WTC11 (cell line): ENCODE data around the gene PSMB11. TPM values are rescaled to one million over a fixed set of nuclear protein-coding genes. Genes with fewer than 3 reads are reported as not detected.
"Not testable (repeated sequence)": the region's sequence is repeated elsewhere in the genome, so short reads cannot be mapped to it uniquely, and the experiment has no call there.

ENCODE experiments used
- ATAC-seq: fragments of 200-7000 bp; cut with Tn5 transposase; 2 replicates; pipeline ENCODE4 v1.10.0; 2021; ENCODE audit warnings: mild to moderate bottlenecking, moderate library complexity
- CTCF ChIA-PET: fragments of 300-600 bp; sonication (Branson Sonifier 250); formaldehyde crosslinking; loops from one replicate; lab custom pipeline; 2021; ENCODE audit warnings: antibody characterized with exemption; lab: Charles Lee
- POLR2A ChIA-PET: fragments of 350-600 bp; sonication (Branson Sonifier 250); formaldehyde crosslinking; loops from one replicate; lab custom pipeline; 2021; ENCODE audit warnings: antibody characterized with exemption; lab: Charles Lee
- DNase-seq: peaks from one replicate; pipeline ENCODE4 v3.0.0; 2021; ENCODE audit warnings: low spot score
- H3K27ac Mint-ChIP-seq: 2 replicates; pipeline ENCODE4 v1.8.0; 2021; ENCODE audit warnings: mixed read lengths
- H3K27me3 Mint-ChIP-seq: 2 replicates; pipeline ENCODE4 v1.8.0; 2021; ENCODE audit warnings: low read depth, mild to moderate bottlenecking, moderate library complexity, mixed read lengths
- H3K36me3 Mint-ChIP-seq: 2 replicates; pipeline ENCODE4 v1.8.0; 2021; ENCODE audit warnings: mixed read lengths
- H3K4me1 Mint-ChIP-seq: 2 replicates; pipeline ENCODE4 v1.8.0; 2022; ENCODE audit warnings: mixed read lengths
- H3K4me3 Mint-ChIP-seq: 2 replicates; pipeline ENCODE4 v1.8.0; 2021; ENCODE audit warnings: mild to moderate bottlenecking, moderate library complexity, mixed read lengths
- H3K9me3 Mint-ChIP-seq: 2 replicates; pipeline ENCODE4 v1.8.0; 2021; ENCODE audit warnings: mixed read lengths
- ARID4B ChIP-seq: sonication (generic); formaldehyde crosslinking; IDR thresholded peaks from 2 replicates; pipeline ENCODE4 v1.8.0; 2023; ENCODE audit warnings: missing genetic modification reagents, mild to moderate bottlenecking, borderline replicate concordance
- GABPB1 ChIP-seq: sonication (generic); formaldehyde crosslinking; IDR thresholded peaks from 2 replicates; pipeline ENCODE4 v1.8.1; 2023; ENCODE audit warnings: mild to moderate bottlenecking, missing genetic modification reagents
- IRF2 ChIP-seq: sonication (generic); formaldehyde crosslinking; IDR thresholded peaks from 2 replicates; pipeline ENCODE4 v1.8.0; 2022; ENCODE audit warnings: low read depth, missing genetic modification reagents, borderline replicate concordance
- NFYB ChIP-seq: sonication (generic); formaldehyde crosslinking; conservative IDR thresholded peaks from 2 replicates; pipeline ENCODE4 v1.8.0; 2022; ENCODE audit warnings: low read depth, missing genetic modification reagents
- PRDM15 ChIP-seq: sonication (generic); formaldehyde crosslinking; IDR thresholded peaks from 2 replicates; pipeline ENCODE4 v1.8.0; 2022; ENCODE audit warnings: missing genetic modification reagents
- PREB ChIP-seq: sonication (generic); formaldehyde crosslinking; IDR thresholded peaks from 2 replicates; pipeline ENCODE4 v1.8.1; 2022; ENCODE audit warnings: mild to moderate bottlenecking, missing genetic modification reagents, moderate library complexity, borderline replicate concordance
- SP1 ChIP-seq: sonication (generic); formaldehyde crosslinking; conservative IDR thresholded peaks from 2 replicates; pipeline ENCODE4 v1.8.1; 2022; ENCODE audit warnings: missing genetic modification reagents
- total RNA-seq: library from RNA; stranded (reverse); gene quantifications from 3 replicates; pipeline ENCODE4 v1.2.3, GENCODE V29; 2021

PSMB11 gene
- total RNA-seq, 1 experiment from 2014 or later = not detected

GRCh38 chr14:23009939-23010726, 31.9 kb upstream of the PSMB11 start, which contains the start of gene C14orf93:
C14orf93 (minus strand) TSS chr14:23010143; CDS start chr14:22999023, 11,120 bp downstream.
- Mint-ChIP-seq H3K27ac (peak within 1 kb of the TSS; percentile 98), H3K27me3 (no peaks in the 10 kb centered on the region), H3K9me3 (peaks cover 9% of the 10 kb centered on the region), H3K36me3 (no peaks in the 10 kb centered on the region; the same call in 1 of the 2 replicates), H3K4me1 (peaks cover 31% of the 10 kb centered on the region), H3K4me3 (peak within 1 kb of the TSS; percentile 80)
- CTCF ChIA-PET = interaction anchor here (1.5 to 4.0 kb wide), 4 partner anchors 15 to 59 kb away, joined by 5 to 36 read pairs (median 10); no protein-coding TSS in a partner anchor
- 0 out of 2 replicates have a peak, but pooled peaks have one; percentile 25 for TF ChIP-seq GABPB1 (CRISPR knock-in tag)
- 0 out of 2 replicates have a peak, but pooled peaks have one; percentile 58 for TF ChIP-seq SP1 (CRISPR knock-in tag)
- TF ChIP-seq NFYB (CRISPR knock-in tag) = 0 out of 2 replicates have a peak, but pooled peaks have one; percentile 14
- TF ChIP-seq PRDM15 (CRISPR knock-in tag) = no peak
- TF ChIP-seq ARID4B (CRISPR knock-in tag) = no peak
- POLR2A ChIA-PET = no interaction called here
- DNase-seq (peak; percentile 84), ATAC-seq (peak; percentile 21)

GRCh38 chr14:23013054-23013748, 28.8 kb upstream of the PSMB11 start:
- CTCF ChIA-PET = interaction anchor here (1.2 to 4.0 kb wide), 4 partner anchors 9 to 73 kb away, joined by 3 to 36 read pairs (median 4); no protein-coding TSS in a partner anchor
- no peak for ATAC-seq
- peaks cover 8% of the 10 kb centered on the region for H3K9me3 Mint-ChIP-seq
- TF ChIP-seq SP1 (CRISPR knock-in tag) = no peak
- TF ChIP-seq PREB (CRISPR knock-in tag) = no peak
- TF ChIP-seq IRF2 (CRISPR knock-in tag) = no peak
- TF ChIP-seq, all 79 proteins: peak for 0
- Mint-ChIP-seq H3K4me1 (peaks cover 14% of the 10 kb centered on the region), H3K27ac (no peak overlapping the region), H3K27me3 (no peaks in the 10 kb centered on the region), H3K36me3 (no peaks in the 10 kb centered on the region; the same call in 1 of the 2 replicates), H3K4me3 (no peak overlapping the region)
- POLR2A ChIA-PET = no interaction called here
- no peak for DNase-seq

GRCh38 chr14:23013749-23014054, 28.3 kb upstream of the PSMB11 start:
- H3K36me3 Mint-ChIP-seq, H3K9me3 Mint-ChIP-seq, H3K4me3 Mint-ChIP-seq, H3K27me3 Mint-ChIP-seq, DNase-seq, ATAC-seq, POLR2A ChIA-PET, H3K27ac Mint-ChIP-seq: not testable (repeated sequence)
- H3K4me1 Mint-ChIP-seq = peaks cover 13% of the 10 kb centered on the region
- CTCF ChIA-PET = interaction anchor here (1.2 to 4.0 kb wide), 4 partner anchors 8 to 73 kb away, joined by 3 to 36 read pairs (median 4); no protein-coding TSS in a partner anchor
